Lower leg skin (tissue), 3 donors: ENCODE results near the gene APBA2.

Experiments used
- POLR2A ChIP-seq, 2 donors: fragments of 450-650 bp; IDR thresholded peaks; one replicate each; pipeline ENCODE4 v1.6.1; 2016 to 2017; ENCODE audit warnings: antibody characterized with exemption in 2 of 2, mild to moderate bottlenecking in 1 of 2, moderate library complexity in 1 of 2
- TF ChIP-seq, protein P1 (sequence below), 3 donors: fragments of 450-650 bp; IDR thresholded peaks; one replicate each; pipeline ENCODE4 v1.5.1; 2016; ENCODE audit warnings: antibody characterized with exemption in 3 of 3, mild to moderate bottlenecking in 3 of 3, moderate library complexity in 2 of 3

DNA sequence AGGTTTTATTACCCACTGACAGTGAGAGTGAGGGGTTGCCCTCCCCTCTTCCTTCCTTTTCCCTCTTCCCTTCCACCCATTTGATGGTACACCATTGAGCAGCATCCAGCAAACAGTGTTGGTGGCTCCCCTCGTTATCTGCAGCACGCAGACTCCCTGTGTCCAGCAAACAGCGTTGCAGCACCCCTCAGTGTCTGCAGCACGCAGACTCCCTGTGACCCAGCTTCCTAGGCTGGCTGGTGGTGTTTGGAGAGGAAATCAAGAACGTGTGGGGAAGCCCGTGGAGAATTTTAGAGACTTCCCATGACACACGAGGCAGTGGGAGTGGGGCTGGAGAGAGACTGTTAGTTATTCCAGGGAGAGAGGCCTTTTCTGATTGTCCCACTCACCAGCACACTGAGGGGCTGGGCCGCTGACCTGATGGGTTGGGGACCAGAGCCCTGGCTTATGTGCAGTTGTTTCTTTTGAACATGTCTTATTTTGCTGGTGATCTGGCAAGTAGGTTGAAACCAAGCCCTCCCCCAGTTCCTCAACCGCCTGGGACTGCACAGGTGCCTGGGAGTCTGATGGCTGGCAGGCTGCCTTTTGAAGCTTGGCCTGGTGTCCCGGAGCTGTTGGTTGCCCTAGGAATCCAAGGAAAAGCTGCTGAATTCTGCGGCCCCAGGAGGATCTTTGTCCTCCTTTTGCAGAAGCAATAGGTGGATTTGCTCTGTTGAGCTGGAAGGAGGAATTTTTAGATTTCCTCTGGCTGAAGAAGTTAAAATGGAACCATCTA lies 19.0 kb downstream of the APBA2 start:
- TF ChIP-seq, protein P1, sequence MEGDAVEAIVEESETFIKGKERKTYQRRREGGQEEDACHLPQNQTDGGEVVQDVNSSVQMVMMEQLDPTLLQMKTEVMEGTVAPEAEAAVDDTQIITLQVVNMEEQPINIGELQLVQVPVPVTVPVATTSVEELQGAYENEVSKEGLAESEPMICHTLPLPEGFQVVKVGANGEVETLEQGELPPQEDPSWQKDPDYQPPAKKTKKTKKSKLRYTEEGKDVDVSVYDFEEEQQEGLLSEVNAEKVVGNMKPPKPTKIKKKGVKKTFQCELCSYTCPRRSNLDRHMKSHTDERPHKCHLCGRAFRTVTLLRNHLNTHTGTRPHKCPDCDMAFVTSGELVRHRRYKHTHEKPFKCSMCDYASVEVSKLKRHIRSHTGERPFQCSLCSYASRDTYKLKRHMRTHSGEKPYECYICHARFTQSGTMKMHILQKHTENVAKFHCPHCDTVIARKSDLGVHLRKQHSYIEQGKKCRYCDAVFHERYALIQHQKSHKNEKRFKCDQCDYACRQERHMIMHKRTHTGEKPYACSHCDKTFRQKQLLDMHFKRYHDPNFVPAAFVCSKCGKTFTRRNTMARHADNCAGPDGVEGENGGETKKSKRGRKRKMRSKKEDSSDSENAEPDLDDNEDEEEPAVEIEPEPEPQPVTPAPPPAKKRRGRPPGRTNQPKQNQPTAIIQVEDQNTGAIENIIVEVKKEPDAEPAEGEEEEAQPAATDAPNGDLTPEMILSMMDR (IDR thresholded peaks at IDR 0.05) = no peak
- no peak for TF ChIP-seq POLR2A (IDR thresholded peaks at IDR 0.05)
